ENCODE measurements around the gene BCS1L. TPM values are rescaled to one million over a fixed set of nuclear protein-coding genes. Genes with fewer than 3 reads are reported as not detected.

Gene BCS1L
- total and polyA plus RNA-seq, 2 of the 13 experiments (the other 11 are each of a cell fraction or from before 2014, with no cell fraction given): 48.9 to 76.0 TPM

- peak; percentile 94 for TF ChIP-seq ZNF142 (CRISPR knock-in tag; IDR thresholded peaks at IDR 0.05)
- TF ChIP-seq CERS6 (CRISPR knock-in tag; IDR thresholded peaks at IDR 0.05): no peak
- peak; percentile 56; the same call in 1 of the 2 replicates for TF ChIP-seq MLX (CRISPR knock-in tag; IDR thresholded peaks at IDR 0.05)
- TF ChIP-seq MBNL3 (CRISPR knock-in tag; conservative IDR thresholded peaks at IDR 0.05): no peak
- peak; percentile 76 for TF ChIP-seq YY1 (IDR thresholded peaks at IDR 0.05; ENCODE audit: insufficient read depth, insufficient replicate concordance, low read depth, low read length)
- 0 out of 2 replicates have a peak, but pooled peaks have one; percentile 71 for TF ChIP-seq ZNF670 (CRISPR knock-in tag; IDR thresholded peaks at IDR 0.05; ENCODE audit: borderline replicate concordance)
- peak; percentile 97 for TF ChIP-seq ZFP91 (CRISPR knock-in tag; IDR thresholded peaks at IDR 0.05; ENCODE audit: borderline replicate concordance)
- TF ChIP-seq ETV5 (CRISPR knock-in tag; IDR thresholded peaks at IDR 0.05; ENCODE audit: borderline replicate concordance): peak; percentile 21; the same call in 1 of the 2 replicates
- TF ChIP-seq MBD4 (IDR thresholded peaks at IDR 0.05; ENCODE audit: borderline replicate concordance, low read length): no peak
- TF ChIP-seq CEBPB (IDR thresholded peaks at IDR 0.05; ENCODE audit: borderline replicate concordance, low read depth, low read length): no peak
- peak; percentile 54; the same call in 1 of the 2 replicates for TF ChIP-seq CEBPG (CRISPR knock-in tag; IDR thresholded peaks at IDR 0.05)
These were observed 51.4 kb downstream of the BCS1L start, which contains the start of gene TTLL4 (continued) for GRCh38 chr2:218710687-218711549.

Data from HepG2 (cell line).